Measurements from ENCODE around the gene STK4.
A peak's percentile ranks its signal among the peaks of the same experiment; 100 is the strongest.
"Not testable (repeated sequence)": the region's sequence is repeated elsewhere in the genome, so short reads cannot be mapped to it uniquely, and the experiment has no call there.

The STK4 gene

GRCh38 chr20:45058168-45058850 is 92.0 kb downstream of the STK4 start:
- no peak for DNase-seq

GRCh38 chr20:45059022-45059728 is 92.9 kb downstream of the STK4 start:
- no peak for DNase-seq

GRCh38 chr20:45060294-45060693 is 94.0 kb downstream of the STK4 start:
- DNase-seq, result no peak

DNA sequence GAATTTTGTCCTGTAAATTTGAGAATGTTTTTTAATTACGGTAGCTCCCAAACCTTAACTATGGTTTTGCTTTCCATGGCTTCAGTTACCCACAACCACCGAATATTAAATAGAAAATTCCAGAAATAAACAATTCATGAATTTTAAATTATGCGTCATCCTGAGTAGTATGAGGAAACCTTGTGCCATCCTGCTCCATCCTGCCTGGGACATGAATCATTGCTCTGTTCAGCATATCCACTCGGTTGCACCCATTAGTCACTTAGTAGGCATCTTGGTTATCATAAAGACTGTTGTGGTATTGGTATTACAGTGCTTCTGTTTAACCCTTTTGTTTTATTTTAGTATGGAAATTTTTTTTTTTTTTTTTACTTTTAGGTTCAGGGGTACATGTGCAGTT is 94.9 kb downstream of the STK4 start:
- DNase-seq, result no peak

GRCh38 chr20:45063107-45063506 is 96.8 kb downstream of the STK4 start:
- DNase-seq, result not testable (repeated sequence)

DNA sequence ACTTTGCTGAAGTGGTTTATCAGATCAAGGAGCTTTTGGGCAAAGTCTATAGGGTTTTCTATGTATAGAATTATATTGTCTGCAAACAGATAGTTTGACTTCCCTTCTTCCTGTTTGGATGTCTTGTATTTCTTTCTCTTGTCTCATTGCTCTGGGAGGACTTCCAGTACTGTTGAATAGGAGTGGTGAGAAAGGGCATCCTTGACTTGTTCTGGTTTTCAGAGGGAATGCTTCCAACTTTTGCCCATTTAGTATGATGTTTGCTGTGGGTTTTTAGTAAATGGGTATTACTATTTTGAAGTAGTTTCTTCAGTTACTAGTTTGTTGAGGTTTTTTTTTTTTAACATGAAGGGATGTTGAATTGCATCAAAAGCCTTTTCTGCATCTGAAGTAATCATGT is 98.5 kb downstream of the STK4 start:
- no peak for DNase-seq

- no peak for DNase-seq
Observed at GRCh38 chr20:45066372-45066771, 100.1 kb downstream of the STK4 start.

DNA sequence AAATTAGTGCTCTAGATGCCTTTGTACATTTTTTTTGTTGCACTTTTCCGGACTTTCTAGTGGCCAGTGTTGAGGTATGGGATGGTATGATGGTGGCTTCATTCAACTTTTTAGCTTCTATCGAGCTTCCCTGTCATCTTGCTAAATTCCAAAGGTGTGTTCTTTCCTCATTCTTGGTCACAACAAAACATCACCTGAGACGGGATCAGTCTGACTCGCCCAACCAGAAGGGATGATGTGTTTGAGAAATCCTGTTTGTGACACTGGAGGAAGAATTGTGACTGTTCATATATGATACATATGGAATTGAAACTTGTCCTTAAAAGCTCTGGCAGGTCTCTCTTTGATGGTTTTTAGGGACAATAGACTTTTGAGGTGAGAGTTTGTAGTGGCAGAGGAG is 100.8 kb downstream of the STK4 start:
- DNase-seq, result no peak

DNA sequence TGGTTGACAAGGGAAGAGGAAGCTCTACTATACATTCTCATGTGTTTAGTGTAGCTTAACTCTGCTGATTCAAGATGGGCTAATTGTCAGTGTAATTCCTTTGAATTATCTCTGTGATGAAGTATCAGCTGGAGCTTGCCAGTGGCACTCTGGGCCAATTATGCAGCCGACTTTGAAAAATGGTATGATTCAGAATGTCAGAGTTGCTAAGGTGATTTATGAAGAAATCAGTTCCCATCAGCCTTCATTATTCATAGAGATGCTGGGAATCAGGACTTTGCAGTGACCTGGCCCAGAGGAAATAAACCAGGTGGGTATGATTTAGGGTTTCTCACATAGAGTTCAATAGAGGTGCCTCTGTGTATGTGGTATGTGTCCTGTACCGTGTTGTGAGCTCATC is 101.2 kb downstream of the STK4 start:
- no peak for DNase-seq

GRCh38 chr20:45069261-45069660 is 102.9 kb downstream of the STK4 start:
- no peak for DNase-seq

DNA sequence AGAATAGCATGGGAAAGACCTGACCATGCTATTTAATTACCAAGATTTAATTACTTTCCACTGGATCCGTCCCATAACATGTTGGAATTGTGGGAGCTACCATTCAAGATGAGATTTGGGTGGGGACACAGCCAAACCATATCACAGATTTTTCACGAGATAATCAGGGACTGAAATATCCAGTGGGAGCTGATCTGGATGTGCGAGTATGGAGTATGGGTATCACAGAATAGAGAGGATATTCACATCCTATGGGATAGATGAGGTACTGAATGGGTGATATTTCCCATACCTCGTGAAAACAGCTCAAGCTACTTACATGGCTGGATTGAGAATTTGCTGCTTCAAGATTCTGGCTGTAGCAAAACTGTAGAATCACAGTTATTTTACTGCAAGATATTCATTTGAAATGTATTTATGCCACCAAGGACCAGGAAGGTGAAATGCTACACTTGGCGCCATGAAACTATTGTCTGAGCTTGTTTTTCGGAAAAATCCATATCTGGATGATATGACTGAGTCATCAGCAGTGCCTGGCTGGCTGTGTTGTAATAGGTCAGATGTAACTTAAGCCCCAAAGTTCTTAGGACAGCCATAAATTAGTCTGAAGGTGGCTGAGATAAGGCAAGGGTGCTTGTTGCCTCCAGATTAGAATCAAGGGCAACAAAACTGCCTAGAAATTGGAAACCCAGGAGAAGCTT is 104.8 kb downstream of the STK4 start:
- peak; percentile 43 for DNase-seq

DNA sequence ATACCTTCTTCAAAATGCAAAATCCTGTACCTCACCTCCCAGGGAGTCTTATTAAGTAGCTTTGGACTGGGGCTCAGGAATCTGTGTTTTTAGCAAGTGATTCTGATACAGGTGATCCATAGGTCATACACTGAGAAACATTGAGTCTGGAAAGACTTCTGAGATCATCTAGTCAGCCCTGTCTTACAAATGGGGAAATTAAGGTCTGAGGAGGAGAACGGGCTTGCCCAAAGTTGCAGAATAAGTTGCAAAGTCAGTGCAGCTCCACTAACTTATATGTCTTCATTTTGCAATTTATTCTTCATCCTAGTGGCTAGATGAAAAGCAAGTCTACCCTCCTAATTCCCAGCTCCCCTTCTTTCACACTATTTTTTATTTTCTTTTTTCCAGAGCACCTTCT is 105.8 kb downstream of the STK4 start:
- DNase-seq, result no peak

DNA sequence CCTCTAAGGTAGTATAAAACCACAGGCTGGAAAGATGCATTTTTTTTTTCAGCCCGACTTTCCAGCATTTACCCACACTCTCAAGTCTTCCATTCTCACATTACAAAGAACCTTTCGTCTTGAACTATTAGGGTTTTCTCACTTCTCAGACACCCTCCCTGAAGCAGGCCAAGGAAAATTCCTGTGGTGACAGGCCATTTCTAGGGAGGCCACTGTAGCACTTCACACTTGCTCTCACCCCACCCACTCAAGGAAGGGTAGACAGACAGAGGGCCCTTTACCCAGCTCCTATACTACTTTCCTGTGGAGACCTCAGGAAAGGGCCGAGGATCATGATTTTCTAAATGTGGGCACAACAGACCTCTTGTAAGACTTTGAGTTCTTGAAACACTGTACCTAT is 106.9 kb downstream of the STK4 start:
- no peak for DNase-seq

DNA sequence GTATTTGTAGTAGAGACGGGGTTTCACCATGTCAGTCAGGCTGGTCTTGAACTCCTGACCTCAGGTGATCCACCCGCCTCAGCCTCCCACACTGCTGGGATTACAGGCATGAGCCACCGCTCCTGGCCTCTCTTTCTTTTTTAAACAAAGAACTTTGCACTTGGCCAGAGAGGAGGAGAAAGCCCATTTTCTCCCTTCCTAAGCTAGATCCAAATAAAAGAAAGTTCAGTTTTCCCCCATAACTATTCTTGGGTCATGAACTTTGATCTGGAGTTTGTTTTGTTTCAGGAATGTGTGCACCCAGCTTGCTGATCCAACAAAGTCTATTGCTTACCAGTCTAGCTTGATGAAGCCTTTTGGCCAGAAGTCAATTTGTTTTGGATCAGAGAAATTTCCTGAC is 111.2 kb downstream of the STK4 start:
- no peak for DNase-seq

GRCh38 chr20:45080867-45081624 is 114.7 kb downstream of the STK4 start:
- DNase-seq, result no peak

- no peak for DNase-seq
Observed at GRCh38 chr20:45082468-45082867, 116.2 kb downstream of the STK4 start.

- DNase-seq, result no peak
Observed at GRCh38 chr20:45083127-45083526, 116.8 kb downstream of the STK4 start.

- no peak for DNase-seq
Observed at GRCh38 chr20:45085289-45085688, 119.0 kb downstream of the STK4 start.

- DNase-seq, result no peak
Observed at GRCh38 chr20:45085867-45086266, 119.6 kb downstream of the STK4 start.

DNA sequence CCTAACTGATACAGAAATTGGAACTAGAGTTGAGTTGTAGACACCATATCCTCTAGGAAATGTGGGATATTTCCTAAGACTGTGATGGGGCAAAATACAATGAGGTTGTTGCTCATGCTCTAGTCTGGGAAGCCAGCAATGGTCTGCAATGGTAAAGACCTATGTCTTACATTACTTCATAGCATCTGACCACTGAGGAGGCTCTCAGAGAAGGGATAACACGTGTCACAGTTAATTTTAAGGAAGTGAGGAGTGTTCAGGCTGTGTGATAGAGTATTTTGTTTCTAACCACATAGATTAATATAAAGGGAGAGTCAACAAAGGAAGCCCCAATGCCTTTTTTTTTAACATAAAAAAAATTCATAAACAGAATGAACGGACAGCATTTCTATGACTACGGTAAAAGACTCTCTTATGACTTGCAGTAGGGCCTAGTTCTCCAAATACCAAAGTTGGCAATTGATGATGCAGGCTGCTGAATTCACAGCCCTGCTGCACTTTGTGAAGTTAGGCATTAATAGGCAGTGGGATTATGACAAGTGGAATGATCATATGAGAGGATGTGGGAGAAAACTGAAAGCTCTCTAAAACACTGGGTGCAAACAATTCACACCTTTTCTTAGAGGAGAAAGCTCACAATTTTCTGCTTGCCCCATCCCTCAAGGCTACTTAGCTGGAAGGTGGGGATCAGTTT is 120.9 kb downstream of the STK4 start:
- DNase-seq, result peak; percentile 75

GRCh38 chr20:45087814-45088213 is 121.5 kb downstream of the STK4 start:
- no peak for DNase-seq

- no peak for DNase-seq
Observed at GRCh38 chr20:45088247-45088646, 121.9 kb downstream of the STK4 start.

DNA sequence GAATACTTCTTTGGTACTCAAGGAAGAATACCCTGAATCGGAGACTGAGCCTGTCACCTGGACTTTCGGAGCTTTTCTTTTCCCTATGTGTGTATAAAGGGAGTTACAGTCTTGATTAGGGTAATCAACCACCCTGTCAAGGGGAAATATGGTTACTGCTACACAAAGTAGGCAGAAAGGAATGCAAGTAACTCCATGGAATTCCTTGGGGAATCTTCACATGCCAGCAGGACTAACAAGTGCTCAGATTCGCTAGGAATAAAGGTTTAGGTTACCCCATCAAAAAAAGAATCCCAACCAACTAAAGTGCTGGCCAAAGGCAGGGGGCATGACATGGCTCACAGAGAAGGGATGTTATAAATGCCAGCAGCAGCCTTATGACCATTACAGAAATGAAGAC is 124.2 kb downstream of the STK4 start:
- DNase-seq, result no peak

All from MV-4-11 (cell line).